HG03025 (cell line): Measurements from ENCODE around the gene ERCC1.

Experiments used
- ATAC-seq: cut with Tn5 transposase; IDR thresholded peaks from one replicate; pipeline ENCODE4 v1.9.1; 2021; ENCODE audit warnings: mild to moderate bottlenecking, moderate library complexity; ENCODE audit not compliant: unreplicated experiment, low FRiP score

Gene ERCC1

GRCh38 chr19:45370410-45371204 lies 53.1 kb downstream of the ERCC1 start, which contains the start of gene ERCC2:
ERCC2 (minus strand) TSS chr19:45370573; CDS start chr19:45370540, 33 bp downstream.
- peak; percentile 89 for ATAC-seq

- ATAC-seq = no peak
Observed at GRCh38 chr19:45368737-45369340, 54.9 kb downstream of the ERCC1 start.

- ATAC-seq = no peak
Observed at GRCh38 chr19:45368127-45368526, 55.6 kb downstream of the ERCC1 start.

GRCh38 chr19:45364696-45365095 lies 59.0 kb downstream of the ERCC1 start:
- no peak for ATAC-seq

GRCh38 chr19:45363861-45364459 lies 59.8 kb downstream of the ERCC1 start:
- no peak for ATAC-seq

GRCh38 chr19:45362291-45362690 lies 61.4 kb downstream of the ERCC1 start:
- ATAC-seq = no peak

GRCh38 chr19:45361608-45362007 lies 62.1 kb downstream of the ERCC1 start:
- no peak for ATAC-seq

- ATAC-seq = no peak
Observed at GRCh38 chr19:45358213-45358792, 65.4 kb downstream of the ERCC1 start.

- no peak for ATAC-seq
Observed at GRCh38 chr19:45357445-45357783, 66.3 kb downstream of the ERCC1 start.
